CD4-positive, alpha-beta T cell treated with Interleukin-4 for 1 hour (primary cell): ENCODE measurements around the gene AK4.
"Not testable (repeated sequence)": the region's sequence is repeated elsewhere in the genome, so short reads cannot be mapped to it uniquely, and the experiment has no call there.

Experiments used
- DNase-seq, 2 donors: peaks; one replicate each; pipeline ENCODE4 v3.0.0-alpha.2; 2020 to 2022

The AK4 gene

GRCh38 chr1:65148178-65148547 is at the start of gene AK4:
Gene AK4 (plus strand): TSS chr1:65148203. CDS start chr1:65148408, 205 bp downstream.
- DNase-seq: not testable (repeated sequence)

DNA sequence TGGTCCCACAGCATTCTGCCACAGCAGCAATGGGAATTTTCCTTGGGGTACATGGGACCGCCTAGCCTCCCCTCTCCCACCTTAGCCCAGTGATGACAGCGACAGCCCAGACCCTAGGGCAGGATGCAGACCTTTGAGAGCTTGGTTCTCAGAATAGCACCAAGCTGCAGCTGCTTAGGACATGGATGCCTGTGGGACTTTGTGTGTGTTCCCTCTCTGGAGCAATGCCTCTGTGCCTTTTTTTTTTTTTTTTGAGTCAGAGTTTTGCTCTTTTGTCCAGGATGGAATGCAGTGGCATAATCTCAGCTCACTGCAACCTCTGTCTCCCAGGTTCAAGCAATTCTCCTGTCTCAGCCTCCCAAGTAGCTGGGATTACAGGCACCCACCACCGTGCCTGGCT is 44.2 kb upstream of the AK4 start:
- DNase-seq: no peak

- DNase-seq: no peak
These were observed 43.0 kb upstream of the AK4 start for GRCh38 chr1:65104854-65105534.

GRCh38 chr1:65105596-65105995 is 42.4 kb upstream of the AK4 start:
- DNase-seq: no peak

GRCh38 chr1:65108025-65108642 is 39.9 kb upstream of the AK4 start:
- DNase-seq: no peak

DNA sequence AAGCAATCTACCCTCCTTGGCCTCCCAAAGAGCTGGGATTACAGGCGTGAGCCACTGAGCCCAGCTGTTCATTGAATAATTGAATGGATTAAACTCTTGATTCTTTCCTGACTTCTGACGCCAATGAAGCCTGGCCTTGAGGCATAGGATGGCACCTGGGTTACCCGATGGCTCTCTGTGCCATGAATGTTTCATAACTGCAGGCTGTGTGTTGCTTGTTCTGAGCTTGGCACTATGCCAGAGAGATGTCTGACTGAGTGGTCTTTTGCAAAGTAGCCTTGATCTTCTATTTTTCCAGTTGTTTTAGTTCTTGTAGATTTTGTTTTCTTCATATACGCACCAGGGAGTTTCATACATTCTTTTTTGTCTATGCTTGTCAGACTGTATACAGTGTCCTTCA is 38.5 kb upstream of the AK4 start:
- DNase-seq: no peak

GRCh38 chr1:65112811-65113210 is 35.2 kb upstream of the AK4 start:
- no peak for DNase-seq

DNA sequence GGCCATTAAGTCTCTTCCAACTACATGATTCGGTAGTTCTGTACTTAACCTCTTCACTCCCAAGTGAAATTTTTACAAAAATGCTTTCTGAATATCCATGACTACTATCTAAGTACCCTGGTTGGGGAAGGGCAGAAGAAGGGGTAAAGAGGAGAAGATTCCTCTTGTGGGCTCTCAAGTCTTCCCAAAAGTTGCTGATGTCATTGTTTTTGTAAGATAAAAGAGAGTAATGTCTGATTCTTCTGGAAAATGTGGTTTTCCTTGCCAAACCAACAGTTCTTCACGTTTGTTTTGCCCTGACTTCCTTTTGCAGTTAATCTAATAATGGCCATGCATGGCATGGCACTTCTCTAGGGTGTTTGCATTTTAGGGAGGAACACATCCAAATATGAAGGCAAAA is 34.7 kb upstream of the AK4 start:
- no peak for DNase-seq

- DNase-seq: no peak
These were observed 33.7 kb upstream of the AK4 start for GRCh38 chr1:65114322-65114721.

GRCh38 chr1:65119951-65120350 is 28.1 kb upstream of the AK4 start:
- no peak for DNase-seq

GRCh38 chr1:65129104-65129503 is 18.9 kb upstream of the AK4 start:
- not testable (repeated sequence) for DNase-seq

DNA sequence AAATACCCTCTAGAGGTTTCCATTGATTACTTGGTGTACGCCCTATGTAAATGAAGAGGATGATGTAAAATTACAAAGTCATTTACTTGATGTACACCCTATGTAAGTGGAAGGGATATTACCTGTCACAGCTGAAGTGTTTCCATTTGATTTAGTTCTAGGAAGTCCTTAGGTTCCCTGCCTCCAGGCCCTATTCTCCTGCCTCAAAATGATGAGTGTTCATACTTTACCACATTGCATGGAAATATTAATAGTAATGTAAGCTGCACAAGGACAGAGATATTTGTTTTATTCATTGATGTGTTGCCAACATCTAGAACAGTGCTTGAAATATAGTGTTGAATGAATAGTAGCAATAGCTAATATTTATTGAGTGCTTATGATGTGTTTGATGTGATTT is 9.5 kb upstream of the AK4 start:
- DNase-seq: no peak

DNA sequence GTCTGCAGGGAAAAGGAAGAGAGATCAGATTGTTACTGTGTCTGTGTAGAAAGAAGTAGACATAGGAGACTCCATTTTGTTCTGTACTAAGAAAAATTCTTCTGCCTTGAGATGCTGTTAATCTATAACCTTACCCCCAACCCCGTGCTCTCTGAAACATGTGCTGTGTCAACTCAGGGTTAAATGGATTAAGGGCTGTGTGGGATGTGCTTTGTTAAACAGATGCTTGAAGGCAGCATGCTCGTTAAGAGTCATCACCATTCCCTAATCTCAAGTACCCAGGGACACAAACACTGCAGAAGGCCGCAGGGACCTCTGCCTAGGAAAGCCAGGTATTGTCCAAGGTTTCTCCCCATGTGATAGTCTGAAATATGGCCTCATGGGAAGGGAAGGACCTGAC is 8.2 kb upstream of the AK4 start:
- not testable (repeated sequence) for DNase-seq

DNA sequence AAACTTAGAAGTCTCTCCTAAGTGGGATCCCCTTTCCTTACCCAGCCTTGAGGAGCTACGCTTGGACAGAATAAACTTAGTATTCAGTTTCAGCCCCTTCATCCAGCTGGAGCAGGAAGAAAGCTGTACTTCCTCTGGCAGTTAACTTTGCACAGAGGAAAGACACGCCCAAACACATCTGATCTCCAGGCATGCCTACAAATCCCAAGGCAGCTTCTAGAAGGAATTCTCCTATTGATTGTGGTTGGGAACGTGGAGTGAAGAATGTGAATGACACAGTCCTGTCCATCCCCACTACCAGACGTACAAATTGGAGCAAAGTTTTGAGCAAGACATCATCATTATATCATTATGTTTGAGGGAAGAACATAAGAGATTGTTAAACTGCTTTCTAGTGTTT is 6.6 kb upstream of the AK4 start:
- DNase-seq: no peak

DNA sequence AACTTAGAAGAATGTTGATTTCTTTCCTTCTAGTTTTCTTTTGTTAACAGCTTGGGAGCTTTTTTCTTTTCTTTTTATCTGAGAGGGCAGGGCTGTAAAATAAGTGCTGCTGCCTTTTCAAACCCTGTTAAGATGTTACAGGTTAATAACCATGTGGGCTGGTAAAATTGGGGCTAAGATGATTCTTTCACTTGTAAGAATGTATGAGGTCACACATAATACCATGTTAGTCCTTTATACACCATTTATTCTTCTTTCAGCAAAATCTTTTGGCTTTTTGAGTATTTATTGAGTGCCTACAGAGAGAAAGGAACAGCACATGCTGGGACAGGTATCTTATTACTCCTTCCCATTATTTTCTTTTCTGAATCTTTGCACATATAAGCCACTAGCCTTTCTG is 6.1 kb upstream of the AK4 start:
- no peak for DNase-seq

- DNase-seq: not testable (repeated sequence)
These were observed 4.8 kb upstream of the AK4 start for GRCh38 chr1:65143112-65143658.

- DNase-seq: no peak
These were observed 1.0 kb upstream of the AK4 start for GRCh38 chr1:65146908-65147423.

- no peak for DNase-seq
These were observed 402 bp upstream of the AK4 start for GRCh38 chr1:65147424-65148177.

DNA sequence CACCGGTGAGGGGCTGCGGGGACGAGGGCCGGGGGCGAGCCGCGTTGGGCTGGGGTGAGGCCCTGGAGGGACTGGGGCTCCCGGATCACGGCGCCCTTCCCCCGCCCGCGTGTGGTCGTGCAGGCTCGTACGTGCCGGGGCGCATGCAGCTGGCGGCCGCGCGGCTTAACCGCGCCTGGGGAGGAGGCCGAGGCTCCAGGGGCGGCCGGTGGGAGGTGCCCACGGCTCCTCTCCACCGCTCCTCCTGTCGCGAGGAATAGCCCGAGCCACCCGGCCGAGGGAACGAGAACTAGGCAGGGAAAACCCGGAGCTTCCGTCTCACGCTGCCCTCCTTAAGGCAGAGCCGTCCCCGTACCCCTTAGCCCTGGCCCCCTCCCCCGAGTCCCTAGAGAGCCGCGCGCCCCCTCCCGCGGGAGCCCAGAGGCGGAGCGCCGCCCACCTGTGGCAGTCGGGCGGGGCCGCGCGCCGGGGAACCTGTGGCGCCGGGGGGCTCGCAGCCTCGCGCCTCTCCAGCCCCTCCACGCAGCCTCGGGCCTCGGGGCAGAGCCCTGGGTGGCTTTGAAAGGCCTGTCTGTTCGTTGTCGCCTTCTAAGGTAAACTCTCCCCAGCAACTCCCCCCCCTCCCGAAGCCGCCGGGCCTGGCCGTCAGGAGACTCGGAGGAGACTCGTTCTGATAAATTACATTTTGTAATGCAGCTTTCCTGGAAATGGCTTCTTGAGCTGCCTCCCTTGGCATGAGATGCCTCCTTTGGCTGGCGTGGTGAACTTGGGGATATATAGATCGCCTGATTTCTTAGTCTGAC is 746 bp downstream of the AK4 start:
- no peak for DNase-seq

GRCh38 chr1:65149351-65150107 is 1.5 kb downstream of the AK4 start:
- DNase-seq: no peak

- DNase-seq: no peak
These were observed 2.1 kb downstream of the AK4 start for GRCh38 chr1:65150108-65150463.
